Gastroesophageal sphincter (tissue), 3 donors: Measurements from ENCODE around the gene FAM163A.

Source experiments
- CTCF ChIP-seq, 4 experiments: fragments of 200-600 bp in 2 of 4; fragments of 450-650 bp in 2 of 4; sonication (generic) in 1 of 4; IDR thresholded peaks; one replicate each; pipeline ENCODE4 v1.5.1; 2017 to 2019; ENCODE audit warnings: antibody characterized with exemption in 4 of 4, mild to moderate bottlenecking in 2 of 4, moderate library complexity in 2 of 4
- POLR2A ChIP-seq, 2 donors: fragments of 450-650 bp; IDR thresholded peaks; one replicate each; pipeline ENCODE4 v1.6.1; 2017; ENCODE audit warnings: antibody characterized with exemption in 2 of 2, mild to moderate bottlenecking in 2 of 2, moderate library complexity in 1 of 2

- TF ChIP-seq CTCF (IDR thresholded peaks at IDR 0.05) = no peak
- TF ChIP-seq POLR2A (IDR thresholded peaks at IDR 0.05) = no peak
These were observed 2.7 kb downstream of the FAM163A start for GRCh38 chr1:179745743-179746142.
